ENCODE data around the gene KCNAB1.

KCNAB1 gene

DNA sequence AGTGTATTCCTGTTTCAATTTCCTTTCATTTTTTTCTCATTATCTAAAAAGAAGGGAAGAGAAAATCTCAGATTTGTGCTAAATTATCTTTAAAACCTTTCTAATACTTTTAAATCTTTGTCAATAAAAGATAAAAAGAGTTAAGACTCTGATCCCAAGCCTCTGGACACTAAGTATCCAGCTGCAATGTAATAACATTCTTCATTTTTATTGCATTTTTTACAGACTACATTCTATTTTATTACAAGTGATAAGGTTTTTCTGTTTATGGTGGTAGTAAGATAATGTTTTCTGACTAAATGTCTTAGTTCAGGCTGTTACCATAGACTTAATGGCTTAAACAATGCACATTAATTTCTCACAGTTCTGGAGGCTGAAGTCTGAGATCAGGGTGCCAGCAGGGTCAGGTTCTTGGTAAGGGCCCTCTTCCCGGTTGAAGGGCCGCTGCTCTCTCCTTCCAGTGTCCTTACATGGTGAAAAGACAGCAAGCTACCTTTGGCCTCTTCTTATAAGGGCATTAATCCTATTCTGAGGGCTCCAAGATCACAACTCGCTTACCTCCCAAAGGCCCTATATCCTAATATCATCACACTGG is 19.7 kb downstream of the KCNAB1 start:
- DNase-seq, result no peak

DNA sequence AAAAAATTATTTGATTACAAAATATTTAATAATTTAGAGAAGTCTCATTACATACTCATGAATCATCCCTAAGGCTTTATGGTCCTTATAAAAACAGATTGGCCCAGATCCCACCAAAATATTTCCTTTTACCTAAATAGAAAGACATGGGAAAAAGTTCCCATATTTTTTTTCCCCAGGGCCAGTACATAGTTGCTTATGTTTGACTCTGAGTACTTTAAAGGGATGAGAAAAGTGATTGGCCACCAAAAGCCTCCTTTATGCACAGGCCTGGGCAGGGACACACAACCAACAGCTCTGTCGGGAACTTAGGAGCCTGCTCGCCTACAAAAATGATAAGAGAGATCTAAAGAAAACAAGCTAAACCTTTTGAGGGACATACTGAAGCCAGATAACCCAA is 22.3 kb downstream of the KCNAB1 start:
- no peak for DNase-seq

DNA sequence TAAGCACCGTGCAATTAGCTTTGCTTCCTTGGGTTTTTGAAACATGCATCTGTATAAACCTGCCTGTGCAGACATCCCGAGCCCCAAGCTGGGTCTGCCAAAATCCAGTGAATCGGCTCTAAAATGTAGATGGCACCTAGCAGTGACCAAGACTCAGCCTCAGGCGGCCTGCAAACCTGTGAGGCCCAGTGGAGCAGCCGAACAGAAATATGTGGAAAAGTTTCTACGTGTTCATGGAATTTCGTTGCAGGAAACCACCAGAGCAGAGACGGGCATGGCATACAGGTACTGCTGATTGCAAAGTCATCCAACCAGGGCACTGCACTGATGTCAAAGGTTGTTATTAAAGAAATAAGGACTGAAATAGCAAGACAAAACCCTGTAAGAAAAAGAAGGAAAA is 22.8 kb downstream of the KCNAB1 start:
- no peak for DNase-seq

DNA sequence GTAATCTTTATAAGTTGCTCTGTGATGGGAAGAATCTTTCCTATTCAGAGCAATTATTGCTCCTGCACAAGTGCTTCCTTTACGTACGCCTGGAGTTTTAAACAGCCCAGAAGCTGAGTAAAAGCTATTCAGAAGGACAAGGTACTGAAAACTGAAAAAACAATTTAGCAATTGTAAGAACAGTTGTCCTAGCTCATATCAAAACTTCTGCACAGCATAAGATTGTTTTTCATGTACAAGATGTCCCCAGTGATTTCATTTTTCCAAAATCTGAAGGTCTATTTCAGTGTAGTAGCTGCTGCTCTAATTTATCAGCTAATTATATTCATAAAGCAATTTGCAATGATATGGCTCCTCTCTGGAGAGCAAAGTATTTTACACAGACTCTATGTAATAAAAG is 23.7 kb downstream of the KCNAB1 start:
- DNase-seq, result no peak

DNA sequence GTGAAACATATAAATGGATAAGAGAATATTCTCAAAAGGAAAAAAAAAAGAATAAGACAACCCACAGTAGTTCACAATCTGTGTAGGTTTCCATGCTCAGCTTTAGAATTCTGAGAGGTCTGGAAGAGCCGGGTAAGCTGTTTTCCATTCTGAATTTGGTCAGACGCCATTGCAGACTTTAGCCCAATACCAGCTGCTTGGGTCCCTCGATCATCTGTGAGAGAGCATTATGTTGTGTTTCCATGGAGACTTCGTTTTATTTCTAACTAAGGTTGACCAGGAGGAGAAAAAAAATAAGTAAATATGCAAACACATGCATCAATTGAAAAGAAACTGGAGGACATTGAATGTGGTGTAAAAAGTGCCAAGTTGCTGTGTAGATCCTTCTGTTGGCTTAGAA is 25.5 kb downstream of the KCNAB1 start:
- no peak for DNase-seq

DNA sequence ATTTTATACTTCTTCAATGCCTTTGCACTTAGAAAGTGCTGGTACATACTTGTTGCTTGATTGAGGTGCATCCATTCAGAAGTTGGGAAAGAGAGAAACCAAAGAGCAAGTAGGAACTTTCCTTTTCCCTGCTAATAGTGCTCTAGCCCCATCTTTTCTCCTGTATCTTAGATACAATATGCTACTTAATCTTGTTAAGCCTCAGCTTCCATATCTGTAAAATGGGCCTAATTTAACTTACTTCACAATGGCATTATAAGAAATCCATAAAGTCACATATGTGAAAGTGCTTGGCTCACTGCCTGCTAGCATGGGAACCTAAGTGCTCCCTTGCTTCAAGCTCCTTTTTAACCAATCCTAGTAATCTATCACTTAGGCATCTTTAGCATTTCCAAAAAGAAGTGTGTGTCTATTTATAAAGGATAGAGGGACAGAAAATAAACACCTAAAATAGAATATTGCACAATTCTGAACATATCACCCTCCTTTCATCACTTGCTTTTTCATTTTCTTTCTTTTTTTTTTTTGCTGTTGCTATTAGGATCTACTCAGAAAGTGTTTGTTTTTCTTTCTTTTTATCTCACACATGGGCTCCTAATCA is 28.1 kb downstream of the KCNAB1 start:
- no peak for DNase-seq

DNA sequence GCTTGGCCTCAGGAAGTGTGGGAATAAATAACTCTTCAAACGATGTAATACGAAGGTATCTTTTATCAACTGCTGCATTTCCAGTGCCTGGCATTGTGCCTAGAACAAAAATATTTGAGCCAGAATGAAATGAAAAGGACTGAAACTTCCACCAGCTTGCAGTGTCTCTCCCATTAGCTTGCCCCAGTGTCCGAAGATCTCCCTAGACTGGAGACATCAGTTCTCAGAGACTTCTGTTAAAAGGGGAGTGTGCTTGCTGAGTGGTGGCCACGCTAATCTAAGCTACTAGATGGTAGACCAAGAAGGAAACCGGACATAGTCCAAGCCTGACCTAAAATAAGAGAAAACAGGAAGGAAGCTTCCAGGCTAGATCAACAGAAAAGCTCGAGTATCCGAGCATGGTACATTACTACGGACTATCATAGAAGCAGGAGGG is 28.6 kb downstream of the KCNAB1 start:
- DNase-seq, result peak; percentile 25 to 56 (median 43)

DNA sequence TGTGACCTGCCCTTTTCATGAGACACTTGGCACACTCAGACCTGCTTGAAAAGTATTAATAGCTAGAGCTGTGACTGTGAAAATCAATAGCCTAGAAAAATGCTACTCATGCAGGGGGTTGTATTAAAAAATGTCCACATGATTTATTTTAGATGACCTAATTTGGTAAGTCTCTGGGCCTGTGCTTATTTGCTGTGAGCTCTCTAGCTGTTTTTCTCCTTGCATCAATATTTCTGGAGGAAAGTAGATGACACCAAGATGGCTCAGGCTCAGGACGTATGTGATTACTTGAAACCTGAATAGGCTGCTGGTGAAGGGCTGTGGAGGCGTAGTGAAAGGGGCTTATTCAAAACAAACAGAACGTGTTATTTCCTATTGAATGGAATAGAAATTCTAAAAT is 29.5 kb downstream of the KCNAB1 start:
- no peak for DNase-seq

DNA sequence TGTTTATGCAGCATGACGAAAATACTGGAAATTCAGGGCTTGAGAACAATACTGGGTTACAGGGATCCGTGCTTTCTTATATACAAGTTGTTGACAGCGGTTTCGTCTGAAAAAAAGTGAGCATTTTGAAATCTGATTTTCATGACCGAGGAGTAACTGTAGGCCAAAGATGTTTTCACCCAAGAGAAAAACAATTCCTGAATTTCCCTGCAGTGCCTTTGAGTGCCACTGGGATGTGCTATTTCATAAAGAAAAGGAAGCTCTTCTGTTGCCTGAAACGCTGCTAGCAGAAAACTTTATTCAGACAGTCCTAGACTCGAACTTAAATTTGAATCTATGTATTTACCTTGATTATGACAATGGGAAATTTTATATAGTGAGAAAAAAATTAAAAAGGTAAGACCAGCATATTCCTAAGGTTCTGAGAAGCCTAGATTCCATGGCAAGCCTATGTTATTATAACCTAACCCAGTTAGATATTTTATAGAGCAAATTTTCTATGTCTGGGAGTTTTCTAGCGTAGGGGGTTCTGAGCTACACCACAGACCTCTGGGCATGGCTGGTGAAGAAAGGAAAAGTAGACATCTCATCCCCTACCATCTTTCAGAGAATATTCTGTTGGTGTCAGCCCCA is 30.2 kb downstream of the KCNAB1 start:
- peak; percentile 55 to 73 (median 58) for DNase-seq

DNA sequence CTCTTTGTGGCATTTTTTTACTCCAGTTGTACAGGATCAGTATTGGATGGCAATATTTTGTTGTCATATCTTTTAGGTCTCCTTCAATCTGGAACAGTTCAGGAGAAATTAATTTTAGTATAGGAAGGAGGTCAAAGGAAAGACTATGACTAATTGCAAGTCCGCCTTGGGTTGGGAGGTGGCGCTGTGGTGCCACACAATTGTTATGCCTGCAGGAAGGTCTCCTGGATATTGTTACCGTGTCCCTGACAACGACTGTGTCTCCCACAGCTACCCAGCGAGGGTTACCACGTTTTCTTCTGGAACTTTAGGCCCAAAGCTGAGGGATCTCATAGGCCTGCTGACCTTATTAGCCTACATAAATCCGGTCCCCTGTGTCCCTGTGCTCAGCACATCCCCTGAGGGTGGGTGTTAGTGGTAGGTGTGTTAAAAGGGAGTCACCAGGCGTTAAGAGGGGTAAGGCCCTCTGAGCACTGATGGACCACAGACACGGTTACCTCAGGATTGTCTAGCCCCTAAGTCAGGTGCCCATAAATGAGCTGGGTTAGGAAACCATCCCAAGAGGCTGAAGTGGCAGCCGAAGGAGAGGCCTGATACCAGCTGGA is 31.5 kb downstream of the KCNAB1 start:
- DNase-seq, result peak; percentile 67 to 84 (median 74)

DNA sequence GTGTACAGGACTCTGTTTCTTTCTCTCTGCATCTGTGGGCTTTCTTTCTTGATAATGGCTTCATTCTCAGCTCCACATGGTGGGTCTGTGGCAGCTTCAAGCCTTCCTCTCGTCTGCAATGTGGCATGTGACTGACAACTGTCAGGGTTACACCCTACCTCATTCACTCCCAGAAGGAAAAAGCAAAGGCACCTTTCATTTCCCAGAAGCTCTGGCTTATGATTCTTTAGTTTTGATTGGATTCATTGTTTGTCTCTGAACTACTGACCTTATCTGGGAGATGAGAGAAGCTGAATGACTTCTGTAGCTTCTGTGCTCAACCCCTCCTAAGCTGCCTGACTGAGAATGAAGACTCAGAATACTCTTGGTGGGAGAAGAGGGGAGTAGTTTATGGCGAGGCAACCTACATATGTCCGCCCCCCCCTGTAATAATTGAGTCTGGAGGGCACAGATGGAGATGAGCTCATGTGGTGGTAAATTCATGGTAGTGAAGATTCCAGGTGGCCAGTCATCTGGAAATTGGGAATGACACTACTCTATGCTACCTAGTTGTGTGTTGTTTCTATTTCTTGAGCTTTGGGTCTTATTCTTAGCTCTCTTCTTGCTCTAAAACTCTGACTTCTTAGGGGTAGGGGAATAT is 38.4 kb downstream of the KCNAB1 start:
- DNase-seq, result no peak

DNA sequence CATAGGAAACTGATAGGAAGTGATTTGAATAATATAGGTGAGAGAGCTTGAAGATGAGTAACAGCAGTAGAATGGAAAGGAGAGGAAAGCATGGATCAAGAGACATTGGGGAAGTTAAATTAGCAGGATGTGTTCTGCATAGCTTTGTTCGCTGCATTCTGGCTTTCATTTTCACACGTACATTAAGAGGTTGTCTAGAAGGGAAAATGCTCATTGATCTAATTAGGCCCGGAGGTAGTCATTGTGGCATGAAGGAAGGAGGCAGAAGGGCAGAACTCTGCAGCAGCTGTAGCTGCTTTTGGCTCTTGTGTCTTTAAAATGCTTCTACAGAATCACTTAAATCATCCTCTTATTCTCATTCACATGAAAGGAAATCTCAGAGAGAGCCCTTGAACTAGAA is 40.3 kb downstream of the KCNAB1 start:
- peak in 3 of 4 experiments; percentile 5 to 27 (median 13) for DNase-seq

DNA sequence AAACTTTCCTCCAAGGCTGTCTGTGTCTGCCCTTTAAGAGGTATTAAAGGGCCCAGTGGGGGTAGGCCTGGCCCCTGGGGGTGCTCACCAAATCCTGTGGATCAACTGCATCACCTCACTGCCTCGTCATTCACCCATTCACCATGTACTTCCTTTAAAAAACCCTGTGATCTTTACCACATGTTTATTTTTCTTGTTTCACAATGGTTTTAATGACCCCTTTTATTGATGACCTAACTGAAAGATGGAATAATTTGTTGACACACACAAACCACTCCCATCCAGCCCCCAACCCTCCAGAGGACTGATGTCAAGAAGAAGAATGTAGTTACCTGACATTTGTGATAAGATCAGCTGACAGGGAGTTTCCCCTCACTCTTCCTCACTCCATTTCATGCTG is 40.8 kb downstream of the KCNAB1 start:
- DNase-seq, result peak in 2 of 4 experiments; percentile 10 to 26

DNA sequence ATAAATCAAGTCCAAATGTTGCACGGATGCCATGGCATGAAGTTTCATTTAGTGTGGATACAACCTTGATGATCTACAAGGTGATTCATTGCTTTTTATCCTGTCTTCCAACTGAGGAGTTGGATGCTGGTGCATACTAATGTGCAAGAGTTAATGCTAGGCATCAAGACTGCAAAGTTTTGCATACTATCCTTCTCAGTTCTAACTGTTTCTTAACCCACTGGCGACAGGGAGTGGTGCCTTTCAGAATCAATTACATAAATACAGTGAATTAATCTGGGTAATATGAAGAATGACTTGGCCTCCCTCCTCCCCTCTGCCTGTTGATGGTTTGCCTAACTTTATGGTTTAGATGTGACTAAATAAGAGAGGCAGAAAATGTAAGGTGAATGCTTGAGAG is 43.5 kb downstream of the KCNAB1 start:
- no peak for DNase-seq

DNA sequence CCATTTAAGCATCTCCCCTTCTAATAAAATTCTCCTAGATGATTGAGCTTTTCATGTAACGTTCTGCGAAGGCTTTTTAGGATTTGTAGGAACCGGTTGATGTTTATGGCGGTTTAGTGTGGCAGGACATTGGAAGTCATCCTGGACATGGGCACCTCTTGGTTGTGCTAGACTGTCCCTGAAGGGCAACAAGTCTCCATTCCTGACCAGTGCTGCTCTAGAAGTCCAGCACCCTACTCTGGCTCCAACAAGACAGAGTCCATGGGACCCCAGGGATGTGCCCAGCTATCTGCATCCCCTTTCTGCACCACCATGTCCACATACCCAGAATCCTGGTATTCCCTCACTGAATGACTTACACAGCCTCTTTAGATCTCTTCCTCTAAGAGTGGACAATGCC is 46.4 kb downstream of the KCNAB1 start:
- no peak for DNase-seq

DNA sequence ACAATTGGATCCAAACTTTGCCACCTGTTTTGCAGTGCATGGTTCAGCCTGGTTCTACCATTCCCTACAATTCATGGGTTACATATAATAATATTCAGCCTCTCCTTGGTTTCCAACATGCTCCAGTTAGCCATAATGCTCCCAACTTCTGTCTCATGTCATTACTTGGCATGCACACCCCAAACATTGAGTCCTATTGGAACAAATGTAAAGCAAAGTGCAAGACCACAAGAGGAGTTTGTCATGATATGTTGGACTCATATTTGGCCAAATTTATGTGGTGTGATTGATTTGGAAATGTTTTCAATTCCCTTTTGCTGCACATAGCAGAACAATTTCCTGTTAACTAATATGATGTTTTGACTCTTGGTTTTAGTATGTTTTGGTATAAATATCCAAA is 50.2 kb downstream of the KCNAB1 start:
- DNase-seq, result no peak

DNA sequence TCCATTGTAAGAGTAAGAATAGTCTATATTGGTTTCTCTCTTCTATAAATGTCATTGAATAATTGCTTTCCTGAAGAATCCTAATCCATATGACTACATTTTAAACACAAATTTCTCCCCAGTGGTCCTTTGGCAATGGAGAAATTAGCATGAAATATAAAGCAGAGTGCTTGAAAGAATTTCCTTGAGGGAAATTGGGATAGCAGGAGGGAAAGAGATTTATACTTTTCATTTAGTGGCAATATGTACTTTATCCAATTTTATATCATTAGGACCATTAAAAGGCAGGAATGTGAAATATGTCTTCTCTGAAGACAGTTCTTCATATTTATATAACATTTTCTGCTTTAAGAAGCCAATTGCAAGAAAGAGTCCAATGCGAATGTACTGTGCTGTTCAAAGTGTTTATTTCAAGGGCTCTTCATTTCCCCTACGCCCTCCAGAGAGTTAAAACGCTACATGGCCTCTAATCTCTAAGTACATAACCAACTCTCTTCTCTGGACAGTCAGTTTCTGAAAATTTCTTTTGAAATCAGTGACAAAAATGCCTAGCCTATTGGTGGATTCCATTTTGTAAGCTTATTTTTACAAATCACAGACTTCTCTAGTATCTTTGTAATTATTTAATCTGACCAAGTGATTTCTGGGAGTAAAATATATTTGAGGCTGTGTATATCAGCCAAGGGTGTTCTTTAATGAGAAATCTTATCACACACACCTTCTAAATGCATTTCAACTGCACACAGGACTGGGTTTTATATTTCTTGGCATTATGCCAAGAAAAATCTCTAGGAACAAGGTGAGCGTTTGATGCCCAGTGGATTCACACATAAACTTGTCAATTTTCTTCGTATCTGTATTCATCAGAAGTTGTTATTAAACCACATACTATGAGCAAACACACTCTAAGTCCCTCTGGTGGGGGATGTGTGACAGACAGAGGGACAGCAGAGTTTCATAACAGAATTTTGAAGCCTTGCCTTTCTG is 51.2 kb downstream of the KCNAB1 start:
- DNase-seq, result no peak

DNA sequence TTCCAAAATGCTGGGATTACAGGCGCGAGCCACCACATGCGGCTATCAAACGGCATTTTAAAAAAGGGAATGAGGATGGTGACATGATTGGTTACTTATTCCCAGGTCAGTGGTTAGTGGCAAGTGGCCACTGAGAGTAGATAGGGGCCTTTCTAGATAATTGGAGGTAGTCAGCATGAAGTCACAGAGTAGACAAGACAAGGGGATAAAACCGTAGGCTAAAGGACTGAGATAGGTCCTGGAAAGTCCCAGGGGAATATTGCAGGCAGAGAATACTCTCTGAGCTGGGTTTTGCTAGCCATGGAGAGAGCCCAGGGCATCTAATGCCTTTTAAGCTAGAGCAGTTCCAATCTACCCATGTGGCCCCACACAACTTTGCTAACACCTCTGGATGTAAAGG is 52.2 kb downstream of the KCNAB1 start:
- DNase-seq, result no peak

DNA sequence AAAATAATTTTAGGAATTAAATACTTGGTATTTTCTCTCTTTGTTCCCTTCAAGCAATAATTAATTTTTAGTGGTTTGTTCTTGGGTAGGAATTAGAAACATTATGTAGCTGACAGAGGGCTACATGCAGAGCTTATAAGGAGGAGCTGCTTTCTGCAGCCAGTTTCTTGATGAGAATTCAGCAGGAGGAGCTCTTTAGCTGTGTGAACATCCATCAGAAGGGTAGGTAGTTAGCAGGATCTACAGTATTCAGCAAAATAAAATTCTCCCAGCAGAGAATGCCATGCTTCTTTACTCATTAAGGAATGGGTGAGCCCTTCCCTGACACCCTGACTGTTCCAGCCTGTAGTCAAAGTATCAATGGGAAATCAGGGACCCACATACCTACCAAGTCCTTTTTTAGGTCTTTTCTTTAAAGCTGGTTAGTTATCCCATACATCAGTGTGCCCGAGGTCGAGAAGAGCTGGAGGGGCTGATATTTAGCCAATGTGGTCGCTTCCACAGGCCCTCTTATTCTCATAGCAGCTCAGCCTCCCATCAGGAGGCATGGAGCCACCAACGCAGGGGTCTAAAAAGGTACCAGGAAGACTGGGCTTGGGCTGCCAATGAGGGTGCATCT is 54.0 kb downstream of the KCNAB1 start:
- peak; percentile 19 to 36 (median 24) for DNase-seq

DNA sequence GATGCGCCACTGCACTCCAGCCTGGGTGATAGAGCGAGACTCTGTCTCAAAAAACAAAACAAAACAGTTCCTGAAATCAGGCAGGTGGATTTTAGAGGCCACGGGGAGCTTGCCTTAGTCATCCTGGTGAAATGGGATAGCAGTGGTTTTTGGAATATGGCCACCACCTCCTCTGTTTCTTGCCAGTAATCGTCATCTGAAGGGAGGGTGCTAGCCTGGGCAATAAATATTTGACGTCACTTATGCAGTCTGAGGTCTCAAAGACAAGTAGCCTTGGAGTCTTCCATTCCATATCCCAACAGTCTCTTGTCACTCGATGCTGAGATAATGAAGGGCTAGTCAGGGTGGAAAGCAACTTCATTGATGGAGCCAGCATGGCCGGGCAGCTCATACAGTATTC is 55.2 kb downstream of the KCNAB1 start:
- no peak for DNase-seq

DNA sequence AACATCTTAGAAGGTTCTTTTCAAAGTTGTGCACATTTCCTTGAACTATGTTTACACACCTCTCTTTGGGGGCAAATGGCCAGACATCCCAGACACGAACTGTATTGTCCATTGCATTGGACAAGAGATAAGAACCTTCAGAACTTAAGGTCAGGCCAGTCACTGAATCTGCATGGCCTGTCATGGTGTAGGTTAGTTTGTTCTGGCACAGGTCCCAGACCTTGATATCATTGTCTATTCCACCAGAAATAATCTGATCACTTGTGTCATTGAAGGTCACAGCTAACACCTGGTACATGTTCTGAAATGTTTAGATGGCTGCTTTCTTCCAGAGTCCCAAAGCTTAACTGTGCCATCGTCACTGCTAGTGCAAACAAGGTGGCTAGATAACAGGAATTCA is 55.7 kb downstream of the KCNAB1 start:
- DNase-seq, result no peak

Measured in suppressor macrophage (primary cell).